ENCODE results near the gene CERS6.
"Not testable (repeated sequence)": the region's sequence is repeated elsewhere in the genome, so short reads cannot be mapped to it uniquely, and the experiment has no call there.

The CERS6 gene

GRCh38 chr2:168455645-168456520 lies at the start of gene CERS6:
Gene CERS6, plus strand, starts transcription at chr2:168456272. Its CDS starts 177 bp downstream, at chr2:168456449.
- DNase-seq (ENCODE audit: low read depth) = peak; percentile 95

- not testable (repeated sequence) for DNase-seq (ENCODE audit: low read depth)
These were observed 43.8 kb upstream of the CERS6 start for GRCh38 chr2:168412301-168412700.

GRCh38 chr2:168413101-168413500 lies 43.0 kb upstream of the CERS6 start:
- not testable (repeated sequence) for DNase-seq (ENCODE audit: low read depth)

GRCh38 chr2:168416555-168416954 lies 39.5 kb upstream of the CERS6 start:
- no peak for DNase-seq (ENCODE audit: low read depth)

- no peak for DNase-seq (ENCODE audit: low read depth)
These were observed 33.5 kb upstream of the CERS6 start for GRCh38 chr2:168422584-168422983.

GRCh38 chr2:168424112-168424951 lies 31.7 kb upstream of the CERS6 start:
- DNase-seq (ENCODE audit: low read depth) = peak; percentile 11

- DNase-seq (ENCODE audit: low read depth) = no peak
These were observed 31.1 kb upstream of the CERS6 start for GRCh38 chr2:168424971-168425370.

- no peak for DNase-seq (ENCODE audit: low read depth)
These were observed 29.2 kb upstream of the CERS6 start for GRCh38 chr2:168426861-168427260.

GRCh38 chr2:168427451-168427850 lies 28.6 kb upstream of the CERS6 start:
- peak; percentile 82 for DNase-seq (ENCODE audit: low read depth)

- DNase-seq (ENCODE audit: low read depth) = no peak
These were observed 27.6 kb upstream of the CERS6 start for GRCh38 chr2:168428431-168428830.

- no peak for DNase-seq (ENCODE audit: low read depth)
These were observed 26.1 kb upstream of the CERS6 start for GRCh38 chr2:168429988-168430387.

- peak; percentile 44 for DNase-seq (ENCODE audit: low read depth)
These were observed 25.6 kb upstream of the CERS6 start for GRCh38 chr2:168430431-168430830.

GRCh38 chr2:168431301-168432024 lies 24.6 kb upstream of the CERS6 start:
- no peak for DNase-seq (ENCODE audit: low read depth)

GRCh38 chr2:168432100-168432499 lies 24.0 kb upstream of the CERS6 start:
- no peak for DNase-seq (ENCODE audit: low read depth)

- no peak for DNase-seq (ENCODE audit: low read depth)
These were observed 23.4 kb upstream of the CERS6 start for GRCh38 chr2:168432565-168433186.

- no peak for DNase-seq (ENCODE audit: low read depth)
These were observed 22.5 kb upstream of the CERS6 start for GRCh38 chr2:168433527-168433926.

- DNase-seq (ENCODE audit: low read depth) = no peak
These were observed 21.9 kb upstream of the CERS6 start for GRCh38 chr2:168434146-168434545.

GRCh38 chr2:168436840-168437239 lies 19.2 kb upstream of the CERS6 start:
- no peak for DNase-seq (ENCODE audit: low read depth)

GRCh38 chr2:168438553-168438952 lies 17.5 kb upstream of the CERS6 start:
- DNase-seq (ENCODE audit: low read depth) = no peak

GRCh38 chr2:168439536-168439935 lies 16.5 kb upstream of the CERS6 start:
- peak; percentile 37 for DNase-seq (ENCODE audit: low read depth)

GRCh38 chr2:168441214-168441872 lies 14.7 kb upstream of the CERS6 start:
- DNase-seq (ENCODE audit: low read depth) = no peak
